DND-41 (cell line): ENCODE results near the gene ATP10A.

ENCODE experiments used
- ATAC-seq: fragments of 200-7000 bp; cut with Tn5 transposase; 3 replicates; pipeline ENCODE4 v1.9.1; 2021; ENCODE audit warnings: low read depth; ENCODE audit not compliant: insufficient read depth
- DNase-seq: peaks from one replicate; pipeline ENCODE4 v3.0.0-alpha.2; 2020
- H2AFZ ChIP-seq: 2 replicates; pipeline ENCODE4 v1.6.0; 2012; ENCODE audit warnings: low read depth, low read length
- H3K27ac ChIP-seq: 2 replicates; pipeline ENCODE4 v1.5.1; 2012; ENCODE audit warnings: low read length, inconsistent platforms
- H3K27me3 ChIP-seq: fragments of 200-600 bp; sonication (generic); 2 replicates; pipeline ENCODE4 v1.6.0; 2012; ENCODE audit warnings: low read length, mild to moderate bottlenecking, inconsistent platforms; ENCODE audit not compliant: insufficient read depth, poor library complexity
- H3K36me3 ChIP-seq: 2 replicates; pipeline ENCODE4 v1.5.1; 2012; ENCODE audit warnings: low read length, inconsistent platforms; ENCODE audit not compliant: insufficient read depth
- H3K4me1 ChIP-seq: 2 replicates; pipeline ENCODE4 v1.5.1; 2012; ENCODE audit warnings: mild to moderate bottlenecking, low read length; ENCODE audit not compliant: insufficient read depth
- H3K4me2 ChIP-seq: 2 replicates; pipeline ENCODE4 v1.6.0; 2012; ENCODE audit warnings: mild to moderate bottlenecking, moderate library complexity, low read length, inconsistent platforms; ENCODE audit not compliant: insufficient read depth
- H3K4me3 ChIP-seq, 2 experiments: fragments of 200-600 bp in 1 of 2; shearing (Covaris generic) in 1 of 2; 2 replicates each; pipeline ENCODE4 v1.5.1; 2012 to 2016; ENCODE audit warnings: inconsistent platforms in 2 of 2, low read length in 2 of 2, mild to moderate bottlenecking in 2 of 2, low read depth in 1 of 2, moderate library complexity in 1 of 2
- H3K79me2 ChIP-seq: 2 replicates; pipeline ENCODE4 v1.6.0; 2012; ENCODE audit warnings: low read length, inconsistent platforms; ENCODE audit not compliant: insufficient read depth
- H3K9ac ChIP-seq: 2 replicates; pipeline ENCODE4 v1.6.0; 2012; ENCODE audit warnings: low read depth, mild to moderate bottlenecking, inconsistent platforms, low read length, moderate library complexity
- H3K9me3 ChIP-seq: 2 replicates; pipeline ENCODE4 v1.5.1; 2012; ENCODE audit warnings: low read length, moderate library complexity, mild to moderate bottlenecking, inconsistent platforms; ENCODE audit not compliant: insufficient read depth, severe bottlenecking
- H4K20me1 ChIP-seq: 2 replicates; pipeline ENCODE4 v1.6.0; 2012; ENCODE audit warnings: low read length; ENCODE audit not compliant: insufficient read depth
- CTCF ChIP-seq: IDR thresholded peaks from 2 replicates; pipeline ENCODE4 v1.5.1; 2012; ENCODE audit warnings: borderline replicate concordance, low read length, moderate library complexity, mild to moderate bottlenecking; ENCODE audit not compliant: poor library complexity, severe bottlenecking; ENCODE audit errors: extremely low read depth
- EZH2 ChIP-seq: IDR thresholded peaks from 3 replicates; pipeline ENCODE4 v1.6.1; 2012; ENCODE audit warnings: borderline replicate concordance, low read depth, mild to moderate bottlenecking, moderate library complexity, low read length, inconsistent platforms; ENCODE audit not compliant: severe bottlenecking

Gene ATP10A

GRCh38 chr15:25693321-25694238 is 169.5 kb downstream of the ATP10A start:
- no peak overlapping the region for H3K4me2 ChIP-seq
- H3K27ac ChIP-seq = no peak overlapping the region
- no peaks in the 10 kb centered on the region for H3K27me3 ChIP-seq
- H3K36me3 ChIP-seq = no peaks in the 10 kb centered on the region
- no peak for ATAC-seq
- no peaks in the 10 kb centered on the region for H3K9me3 ChIP-seq
- DNase-seq = peak; percentile 9
- no peaks in the 10 kb centered on the region for H3K4me1 ChIP-seq
- no peak overlapping the region for H2AFZ ChIP-seq
- no peak overlapping the region for H3K9ac ChIP-seq
- no peak overlapping the region for H3K4me3 ChIP-seq
- TF ChIP-seq EZH2 (no peak), CTCF (peak; percentile 50)
- H3K79me2 ChIP-seq = no peaks in the 10 kb centered on the region
- H4K20me1 ChIP-seq = no peaks in the 10 kb centered on the region

DNA sequence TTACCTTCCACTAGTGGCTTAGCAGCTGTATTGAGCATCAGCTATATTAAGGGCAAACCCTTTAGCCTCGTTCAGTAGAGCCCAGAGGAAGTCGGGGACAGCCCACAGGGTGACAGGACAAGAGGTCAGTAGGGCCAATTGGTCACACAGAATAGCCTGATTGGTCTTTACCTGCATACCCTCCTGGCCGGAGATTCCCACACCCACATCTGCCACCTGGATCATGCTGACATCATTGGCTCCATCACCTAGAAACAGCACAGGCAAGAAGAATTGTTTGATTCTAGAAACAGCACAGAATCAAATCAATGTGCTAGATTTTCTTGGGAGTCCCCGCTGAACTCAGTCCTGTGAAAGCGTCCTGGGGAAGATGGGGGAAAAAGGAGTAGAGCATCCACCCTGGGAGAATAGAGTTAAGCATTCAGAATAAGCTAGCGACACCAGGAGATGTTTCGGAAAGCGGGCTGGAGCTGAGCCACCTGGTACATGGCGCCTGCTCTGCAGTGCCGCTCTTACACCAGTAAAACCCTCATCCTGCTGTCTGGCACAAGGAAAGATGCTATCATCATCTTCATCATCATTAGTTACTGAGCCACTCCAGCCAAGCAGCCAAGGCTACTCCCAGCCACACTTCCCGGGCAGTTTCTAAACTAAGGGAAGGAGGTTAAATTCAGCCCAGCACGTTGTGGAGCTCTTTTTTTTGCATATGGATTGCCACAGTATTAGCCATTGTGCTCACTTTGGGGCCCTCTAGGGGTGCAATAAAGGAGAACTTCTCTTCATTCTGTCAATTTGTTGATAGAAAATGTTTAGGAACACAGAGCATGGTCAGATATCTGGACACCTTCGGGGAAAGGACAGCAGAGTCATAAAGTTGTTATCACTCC is 171.3 kb downstream of the ATP10A start:
- Histone ChIP-seq H3K36me3 (no peaks in the 10 kb centered on the region), H3K79me2 (no peaks in the 10 kb centered on the region), H4K20me1 (no peaks in the 10 kb centered on the region), H3K4me2 (no peak overlapping the region), H3K4me3 (no peak overlapping the region), H3K27ac (no peak overlapping the region), H3K27me3 (no peaks in the 10 kb centered on the region), H3K9me3 (no peaks in the 10 kb centered on the region), H3K9ac (no peak overlapping the region), H2AFZ (no peak overlapping the region), H3K4me1 (no peaks in the 10 kb centered on the region)
- no peak for ATAC-seq
- no peak for DNase-seq
- no peak for TF ChIP-seq EZH2
- no peak for TF ChIP-seq CTCF

GRCh38 chr15:25690673-25691543 is 172.2 kb downstream of the ATP10A start:
- Histone ChIP-seq H3K4me2 (no peak overlapping the region), H3K4me3 (no peak overlapping the region), H3K36me3 (no peaks in the 10 kb centered on the region), H3K79me2 (no peaks in the 10 kb centered on the region), H2AFZ (no peak overlapping the region), H4K20me1 (no peaks in the 10 kb centered on the region), H3K9me3 (no peaks in the 10 kb centered on the region), H3K4me1 (no peaks in the 10 kb centered on the region), H3K9ac (no peak overlapping the region), H3K27ac (no peak overlapping the region), H3K27me3 (no peaks in the 10 kb centered on the region)
- no peak for ATAC-seq
- no peak for TF ChIP-seq CTCF
- no peak for TF ChIP-seq EZH2
- DNase-seq = no peak
